GM19467 (cell line): ENCODE measurements around the gene SMIM34.
"Not testable (repeated sequence)": the region's sequence is repeated elsewhere in the genome, so short reads cannot be mapped to it uniquely, and the experiment has no call there.

ENCODE experiments used
- ATAC-seq: cut with Tn5 transposase; IDR thresholded peaks from one replicate; pipeline ENCODE4 v1.9.1; 2021; ENCODE audit warnings: mild to moderate bottlenecking, moderate library complexity; ENCODE audit not compliant: unreplicated experiment

Gene SMIM34

GRCh38 chr21:34374462-34374861 is 49.3 kb downstream of the SMIM34 start:
- not testable (repeated sequence) for ATAC-seq

DNA sequence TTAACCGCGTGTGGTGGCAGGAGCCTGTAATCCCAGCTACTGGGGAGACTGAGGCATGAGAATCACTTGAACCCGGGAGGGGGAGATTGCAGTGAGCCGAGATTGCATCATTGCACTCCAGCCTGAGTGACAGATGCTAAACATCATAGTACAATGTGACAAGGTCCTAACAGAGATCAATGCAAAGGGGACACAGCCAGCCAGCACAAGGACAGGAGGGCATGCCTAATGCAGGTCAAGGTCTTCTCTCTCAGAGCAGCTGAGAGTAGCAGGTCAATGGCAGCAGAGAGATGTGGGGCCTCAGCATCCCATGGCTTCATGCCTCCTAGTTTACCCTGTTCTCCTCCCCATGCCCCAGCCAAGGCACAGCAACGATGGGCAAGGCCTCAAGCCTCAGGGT is 51.4 kb downstream of the SMIM34 start:
- no peak for ATAC-seq

- no peak for ATAC-seq
Measured at GRCh38 chr21:34369741-34370140, 54.0 kb downstream of the SMIM34 start.
